GM12872 (cell line): Measurements from ENCODE around the gene METTL21C.

Source experiments
- TF ChIP-seq, protein P1 (sequence below): IDR thresholded peaks from 3 replicates; pipeline ENCODE4 v1.5.1; 2011; ENCODE audit warnings: low read depth, mild to moderate bottlenecking, low read length, moderate library complexity; ENCODE audit not compliant: insufficient read depth

The METTL21C gene

DNA sequence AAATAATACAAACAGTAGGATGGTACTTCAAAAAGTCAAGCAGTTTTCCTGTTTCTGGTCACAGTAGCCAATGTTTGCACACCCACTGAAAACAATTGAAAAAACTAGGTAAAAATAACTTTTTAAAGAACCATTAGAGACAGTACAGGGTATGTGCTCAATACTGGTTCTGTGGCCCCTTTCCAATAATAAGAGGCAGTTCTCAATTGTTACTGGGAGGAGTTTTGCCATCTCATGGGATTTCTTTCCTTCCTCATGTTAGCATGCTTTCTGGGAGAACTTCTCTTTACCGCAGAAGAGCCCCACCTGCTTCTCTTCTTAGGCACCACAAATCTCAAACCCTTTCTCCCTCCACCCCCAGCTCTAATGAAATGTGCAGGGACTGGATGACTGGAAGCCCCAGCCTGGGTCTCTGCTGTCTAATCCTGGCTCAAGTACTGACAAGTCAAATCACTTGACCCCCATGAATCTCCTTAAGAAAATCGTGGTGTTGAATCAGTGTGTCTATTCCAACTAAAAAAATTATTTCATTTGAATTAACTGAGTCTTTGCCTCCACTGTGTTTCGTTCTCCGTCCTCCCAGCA, 14.6 kb downstream of the METTL21C start:
- TF ChIP-seq, protein P1, sequence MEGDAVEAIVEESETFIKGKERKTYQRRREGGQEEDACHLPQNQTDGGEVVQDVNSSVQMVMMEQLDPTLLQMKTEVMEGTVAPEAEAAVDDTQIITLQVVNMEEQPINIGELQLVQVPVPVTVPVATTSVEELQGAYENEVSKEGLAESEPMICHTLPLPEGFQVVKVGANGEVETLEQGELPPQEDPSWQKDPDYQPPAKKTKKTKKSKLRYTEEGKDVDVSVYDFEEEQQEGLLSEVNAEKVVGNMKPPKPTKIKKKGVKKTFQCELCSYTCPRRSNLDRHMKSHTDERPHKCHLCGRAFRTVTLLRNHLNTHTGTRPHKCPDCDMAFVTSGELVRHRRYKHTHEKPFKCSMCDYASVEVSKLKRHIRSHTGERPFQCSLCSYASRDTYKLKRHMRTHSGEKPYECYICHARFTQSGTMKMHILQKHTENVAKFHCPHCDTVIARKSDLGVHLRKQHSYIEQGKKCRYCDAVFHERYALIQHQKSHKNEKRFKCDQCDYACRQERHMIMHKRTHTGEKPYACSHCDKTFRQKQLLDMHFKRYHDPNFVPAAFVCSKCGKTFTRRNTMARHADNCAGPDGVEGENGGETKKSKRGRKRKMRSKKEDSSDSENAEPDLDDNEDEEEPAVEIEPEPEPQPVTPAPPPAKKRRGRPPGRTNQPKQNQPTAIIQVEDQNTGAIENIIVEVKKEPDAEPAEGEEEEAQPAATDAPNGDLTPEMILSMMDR: no peak

DNA sequence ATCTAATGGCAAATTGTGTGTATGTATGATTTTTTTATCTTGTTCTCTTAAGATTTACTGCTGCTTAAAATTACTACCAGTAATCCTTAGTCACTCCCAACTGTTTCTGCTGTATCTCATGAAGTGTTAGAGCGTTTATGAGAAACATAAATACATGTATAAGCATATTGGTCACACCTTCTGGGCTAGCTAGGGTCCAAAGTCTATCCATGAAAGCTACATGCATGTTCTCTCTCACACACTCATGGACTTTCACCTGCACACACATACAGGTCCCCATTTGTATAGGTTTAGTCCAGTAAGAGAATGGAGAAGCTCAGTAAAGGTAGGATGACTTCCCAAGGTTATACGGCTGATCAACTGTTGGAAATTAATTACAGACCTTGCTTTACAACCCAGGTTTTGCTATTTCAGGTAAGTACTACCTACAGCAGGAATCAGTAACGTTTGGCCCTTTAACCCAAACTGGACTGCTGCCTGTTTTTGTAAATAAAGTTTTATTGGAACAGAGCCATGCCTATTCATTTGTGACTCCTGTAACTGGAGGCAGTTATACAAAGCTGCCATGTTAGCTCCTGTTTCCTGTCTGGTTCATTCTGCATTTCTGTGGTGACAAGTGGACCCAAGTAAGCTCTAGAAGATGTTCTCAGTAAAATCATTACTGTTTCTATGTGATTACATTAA, 15.3 kb downstream of the METTL21C start:
- TF ChIP-seq, protein P1: no peak

DNA sequence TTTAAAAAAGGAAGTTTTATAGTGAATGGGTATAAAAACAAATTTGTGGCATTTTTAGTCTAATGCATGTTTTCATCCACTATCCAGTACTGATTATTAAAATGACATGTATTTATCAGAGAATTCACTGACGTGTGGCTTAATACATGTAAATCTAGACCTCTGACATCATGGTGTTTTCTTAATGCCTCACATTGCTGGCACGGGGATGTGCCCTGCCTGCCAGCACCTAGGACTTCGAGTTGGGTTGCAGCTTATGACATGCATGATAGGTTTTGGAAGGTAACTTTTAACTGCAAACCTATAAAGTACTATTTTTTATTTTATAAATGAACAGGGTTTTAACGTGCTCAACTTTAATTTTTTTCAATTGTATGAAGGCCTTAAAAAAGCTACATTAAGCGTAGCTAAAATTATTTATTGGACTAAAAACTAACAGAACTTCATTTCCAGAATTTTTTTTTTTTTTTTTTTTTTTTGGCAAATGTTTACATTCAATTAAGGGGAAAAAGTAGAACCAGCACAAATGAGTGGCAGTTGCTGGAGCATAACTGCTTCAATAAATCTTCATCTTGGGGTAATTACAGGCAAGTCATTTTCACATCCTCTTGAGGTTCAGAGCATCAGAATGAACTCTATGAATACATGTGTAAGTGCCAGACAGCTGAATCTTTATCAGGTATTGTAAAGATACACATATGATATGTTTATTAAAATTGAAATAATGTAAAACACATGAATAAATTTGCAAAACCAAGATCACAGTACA, 16.3 kb downstream of the METTL21C start:
- TF ChIP-seq, protein P1: no peak

GRCh38 chr13:102677122-102677521, 17.7 kb downstream of the METTL21C start:
- TF ChIP-seq, protein P1: no peak

DNA sequence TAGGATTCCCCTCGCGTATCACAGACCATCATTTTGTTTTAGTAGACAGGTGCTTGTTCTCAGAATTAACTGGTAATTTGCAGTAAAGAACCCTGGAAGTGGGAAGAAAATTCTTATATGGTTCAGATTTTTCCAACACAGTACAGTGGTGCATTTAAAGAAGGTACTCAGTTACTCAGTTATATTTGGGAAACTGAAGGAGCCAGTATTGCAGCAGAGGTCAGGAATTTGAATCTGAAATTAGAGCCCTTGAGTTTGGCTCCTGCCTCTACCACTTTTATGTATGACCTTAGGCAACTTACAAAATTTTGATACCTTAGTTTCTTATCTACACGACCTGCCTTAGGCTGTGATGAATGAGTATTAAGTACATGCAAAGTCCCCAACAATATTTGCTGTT, 19.7 kb downstream of the METTL21C start:
- TF ChIP-seq, protein P1: no peak

- TF ChIP-seq, protein P1: no peak
Measured at GRCh38 chr13:102670130-102670529, 24.7 kb downstream of the METTL21C start.

GRCh38 chr13:102667911-102668310, 26.9 kb downstream of the METTL21C start:
- TF ChIP-seq, protein P1: no peak
